ENCODE data around the gene GLE1.

Gene GLE1

GRCh38 chr9:128504485-128505413, at the start of gene GLE1:
TSS of gene GLE1 (plus strand) at chr9:128504719. CDS start at chr9:128504806, 87 bp downstream.
- peak; percentile 94 to 95 for DNase-seq (ENCODE audit: low read depth in 1 of 2, low spot score in 1 of 2)

GRCh38 chr9:128454991-128455390, 49.5 kb upstream of the GLE1 start:
- DNase-seq (ENCODE audit: low read depth in 1 of 2, low spot score in 1 of 2), result no peak

- DNase-seq (ENCODE audit: low read depth in 1 of 2, low spot score in 1 of 2), result peak; percentile 96 to 98
Observed at GRCh38 chr9:128455849-128456612, 48.5 kb upstream of the GLE1 start, which contains the start of gene ODF2. TSS of gene ODF2 (plus strand) at chr9:128456006. CDS start at chr9:128456092, 86 bp downstream.

GRCh38 chr9:128456613-128457061, 47.9 kb upstream of the GLE1 start:
- DNase-seq (ENCODE audit: low read depth in 1 of 2, low spot score in 1 of 2), result peak; percentile 33 to 54

- no peak for DNase-seq (ENCODE audit: low read depth in 1 of 2, low spot score in 1 of 2)
Observed at GRCh38 chr9:128457207-128457606, 47.3 kb upstream of the GLE1 start.

- DNase-seq (ENCODE audit: low read depth in 1 of 2, low spot score in 1 of 2), result no peak
Observed at GRCh38 chr9:128459011-128459410, 45.5 kb upstream of the GLE1 start.

- DNase-seq (ENCODE audit: low read depth in 1 of 2, low spot score in 1 of 2), result no peak
Observed at GRCh38 chr9:128469070-128469469, 35.4 kb upstream of the GLE1 start.

- DNase-seq (ENCODE audit: low read depth in 1 of 2, low spot score in 1 of 2), result no peak
Observed at GRCh38 chr9:128470560-128470959, 34.0 kb upstream of the GLE1 start.

GRCh38 chr9:128473104-128473503, 31.4 kb upstream of the GLE1 start:
- DNase-seq (ENCODE audit: low read depth in 1 of 2, low spot score in 1 of 2), result no peak

- DNase-seq (ENCODE audit: low read depth in 1 of 2, low spot score in 1 of 2), result no peak
Observed at GRCh38 chr9:128475867-128476266, 28.7 kb upstream of the GLE1 start.

GRCh38 chr9:128479262-128479661, 25.3 kb upstream of the GLE1 start:
- DNase-seq (ENCODE audit: low read depth in 1 of 2, low spot score in 1 of 2), result no peak

GRCh38 chr9:128481561-128481960, 23.0 kb upstream of the GLE1 start:
- no peak for DNase-seq (ENCODE audit: low read depth in 1 of 2, low spot score in 1 of 2)

- DNase-seq (ENCODE audit: low read depth in 1 of 2, low spot score in 1 of 2), result no peak
Observed at GRCh38 chr9:128482186-128482585, 22.3 kb upstream of the GLE1 start.

GRCh38 chr9:128484686-128485413, 19.7 kb upstream of the GLE1 start:
- no peak for DNase-seq (ENCODE audit: low read depth in 1 of 2, low spot score in 1 of 2)

GRCh38 chr9:128485414-128485855, 19.1 kb upstream of the GLE1 start:
- no peak for DNase-seq (ENCODE audit: low read depth in 1 of 2, low spot score in 1 of 2)

GRCh38 chr9:128486201-128486600, 18.3 kb upstream of the GLE1 start:
- no peak for DNase-seq (ENCODE audit: low read depth in 1 of 2, low spot score in 1 of 2)

- no peak for DNase-seq (ENCODE audit: low read depth in 1 of 2, low spot score in 1 of 2)
Observed at GRCh38 chr9:128493424-128493823, 11.1 kb upstream of the GLE1 start.

- DNase-seq (ENCODE audit: low read depth in 1 of 2, low spot score in 1 of 2), result no peak
Observed at GRCh38 chr9:128494108-128494745, 10.3 kb upstream of the GLE1 start.

GRCh38 chr9:128494746-128495129, 9.8 kb upstream of the GLE1 start:
- no peak for DNase-seq (ENCODE audit: low read depth in 1 of 2, low spot score in 1 of 2)

- no peak for DNase-seq (ENCODE audit: low read depth in 1 of 2, low spot score in 1 of 2)
Observed at GRCh38 chr9:128495296-128495695, 9.2 kb upstream of the GLE1 start.
